Activated naive CD8-positive, alpha-beta T cell treated with anti-CD3 and anti-CD28 coated beads, Interleukin-2, amount 10 ng/mL, durations not matched to agents 7 days and 5 days (primary cell): ENCODE results near the gene GUCA1C. TPM values are rescaled to one million over a fixed set of nuclear protein-coding genes. Genes with fewer than 3 reads are reported as not detected.

Experiments used
- ATAC-seq: fragments of 150-1000 bp; cut with Tn5 transposase; one replicate; pipeline ENCODE4 v1.10.0; 2021; ENCODE audit warnings: low read depth, moderate library complexity
- POLR2A ChIA-PET: fragments of 350-600 bp; sonication (Branson Sonifier 250); formaldehyde crosslinking; loops from one replicate; lab custom pipeline; 2021; ENCODE audit warnings: antibody characterized with exemption; lab: Charles Lee
- DNase-seq: peaks from one replicate; pipeline ENCODE4 v3.0.0; 2021
- H3K27ac Mint-ChIP-seq: one replicate; pipeline ENCODE4 v1.8.0; 2022; ENCODE audit warnings: mild to moderate bottlenecking, mixed read lengths
- H3K27me3 Mint-ChIP-seq: one replicate; pipeline ENCODE4 v1.8.0; 2022; ENCODE audit warnings: mild to moderate bottlenecking, moderate library complexity, mixed read lengths
- H3K36me3 Mint-ChIP-seq: one replicate; pipeline ENCODE4 v1.8.0; 2021; ENCODE audit warnings: mild to moderate bottlenecking, mixed read lengths
- H3K4me1 Mint-ChIP-seq: one replicate; pipeline ENCODE4 v1.8.0; 2021; ENCODE audit warnings: mixed read lengths
- H3K4me3 Mint-ChIP-seq: one replicate; pipeline ENCODE4 v1.8.0; 2022; ENCODE audit warnings: mild to moderate bottlenecking, moderate library complexity, mixed read lengths
- H3K9me3 Mint-ChIP-seq: one replicate; pipeline ENCODE4 v1.8.0; 2021; ENCODE audit warnings: mixed read lengths
- total RNA-seq, 2 experiments: library from RNA; stranded (reverse); gene quantifications; one replicate each; pipeline ENCODE4 v1.2.3, GENCODE V29; 2021

GUCA1C gene
- total RNA-seq, 2 experiments from 2014 or later, result not detected

DNA sequence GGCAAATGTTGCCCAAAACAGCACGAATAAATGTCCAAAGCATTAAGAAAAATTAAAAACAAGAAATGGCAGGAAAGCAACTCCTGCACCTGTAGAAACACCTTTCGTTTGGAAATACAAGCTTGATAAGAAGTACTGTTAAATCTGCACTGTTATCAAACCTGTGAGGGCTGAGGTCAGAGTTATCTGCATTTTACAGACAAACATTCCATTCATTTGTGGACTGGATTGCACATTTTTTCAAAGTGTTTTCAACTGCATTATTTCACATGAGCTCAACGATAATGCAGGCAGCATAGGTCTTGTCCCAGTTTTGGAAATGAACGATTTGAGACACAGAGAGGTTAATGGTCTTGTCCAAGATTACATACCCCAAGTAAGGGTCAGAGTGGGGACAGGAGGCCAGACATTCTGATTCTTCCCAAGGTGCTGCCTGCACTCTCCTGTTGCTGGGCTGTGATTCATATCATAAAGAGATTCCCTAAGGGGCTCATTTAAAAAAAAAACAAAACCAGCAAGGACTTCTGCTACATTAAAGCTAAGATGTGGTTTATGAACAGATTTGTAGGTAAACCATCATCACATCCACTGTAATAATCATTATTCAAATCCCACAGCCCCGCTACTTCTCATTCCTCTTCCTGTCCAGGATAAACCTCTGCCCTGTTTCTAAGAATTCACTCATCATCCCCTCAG lies 13.0 kb downstream of the GUCA1C start:
- H3K36me3 Mint-ChIP-seq, result no peaks in the 10 kb centered on the region
- no peak overlapping the region for H3K4me3 Mint-ChIP-seq

GRCh38 chr3:108940166-108940565 lies 13.5 kb downstream of the GUCA1C start:
- Mint-ChIP-seq H3K27me3 (peaks cover 4% of the 10 kb centered on the region), H3K36me3 (no peaks in the 10 kb centered on the region), H3K4me3 (no peak overlapping the region), H3K9me3 (no peaks in the 10 kb centered on the region), H3K4me1 (no peaks in the 10 kb centered on the region), H3K27ac (no peak overlapping the region)
- no peak for ATAC-seq
- POLR2A ChIA-PET, result no interaction called here
- no peak for DNase-seq

More for the DNA sequence above, 13.0 kb downstream of the GUCA1C start:
- POLR2A ChIA-PET, result no interaction called here
- Mint-ChIP-seq H3K27ac (no peak overlapping the region), H3K27me3 (peaks cover 4% of the 10 kb centered on the region), H3K9me3 (no peaks in the 10 kb centered on the region), H3K4me1 (no peaks in the 10 kb centered on the region)
- no peak for DNase-seq
- ATAC-seq, result no peak

GRCh38 chr3:108936924-108937689 lies 16.6 kb downstream of the GUCA1C start:
- ATAC-seq (no peak), DNase-seq (no peak)
- no peak overlapping the region for H3K4me3 Mint-ChIP-seq
- H3K4me1 Mint-ChIP-seq, result no peaks in the 10 kb centered on the region
- POLR2A ChIA-PET, result no interaction called here
- no peaks in the 10 kb centered on the region for H3K36me3 Mint-ChIP-seq
- H3K9me3 Mint-ChIP-seq, result peaks cover 5% of the 10 kb centered on the region
- no peak overlapping the region for H3K27ac Mint-ChIP-seq
- no peaks in the 10 kb centered on the region for H3K27me3 Mint-ChIP-seq

GRCh38 chr3:108931035-108931434 lies 22.6 kb downstream of the GUCA1C start:
- no peak for ATAC-seq
- DNase-seq, result no peak
- POLR2A ChIA-PET, result no interaction called here
- H3K27me3 Mint-ChIP-seq, result peaks cover 9% of the 10 kb centered on the region
- H3K4me3 Mint-ChIP-seq, result no peak overlapping the region
- no peak overlapping the region for H3K27ac Mint-ChIP-seq
- no peaks in the 10 kb centered on the region for H3K4me1 Mint-ChIP-seq
- H3K9me3 Mint-ChIP-seq, result peaks cover 11% of the 10 kb centered on the region
- no peaks in the 10 kb centered on the region for H3K36me3 Mint-ChIP-seq

DNA sequence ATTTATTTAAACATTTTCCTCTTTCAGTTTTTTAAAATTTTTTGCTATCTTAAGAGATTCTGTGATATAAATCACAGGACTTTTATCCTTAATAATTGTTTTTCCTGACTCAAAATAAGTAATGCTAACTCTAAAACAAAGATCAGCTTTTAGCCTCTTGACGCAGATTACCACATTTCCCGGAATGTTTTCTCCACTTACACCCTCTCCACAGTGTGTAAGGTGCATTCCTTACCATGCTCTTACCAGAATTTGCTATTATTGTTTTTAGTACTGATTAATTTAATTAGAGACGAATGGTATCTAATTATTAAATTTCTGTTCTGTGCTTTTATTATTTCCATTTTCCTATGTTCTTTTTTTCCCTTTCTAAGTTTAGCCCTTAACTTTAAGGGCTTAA lies 34.8 kb downstream of the GUCA1C start:
- POLR2A ChIA-PET, result no interaction called here
- DNase-seq (no peak), ATAC-seq (no peak)
- no peaks in the 10 kb centered on the region for H3K9me3 Mint-ChIP-seq
- no peak overlapping the region for H3K27ac Mint-ChIP-seq
- peaks cover 29% of the 10 kb centered on the region for H3K27me3 Mint-ChIP-seq
- H3K36me3 Mint-ChIP-seq, result no peaks in the 10 kb centered on the region
- peaks cover 10% of the 10 kb centered on the region for H3K4me1 Mint-ChIP-seq
- H3K4me3 Mint-ChIP-seq, result no peak overlapping the region

DNA sequence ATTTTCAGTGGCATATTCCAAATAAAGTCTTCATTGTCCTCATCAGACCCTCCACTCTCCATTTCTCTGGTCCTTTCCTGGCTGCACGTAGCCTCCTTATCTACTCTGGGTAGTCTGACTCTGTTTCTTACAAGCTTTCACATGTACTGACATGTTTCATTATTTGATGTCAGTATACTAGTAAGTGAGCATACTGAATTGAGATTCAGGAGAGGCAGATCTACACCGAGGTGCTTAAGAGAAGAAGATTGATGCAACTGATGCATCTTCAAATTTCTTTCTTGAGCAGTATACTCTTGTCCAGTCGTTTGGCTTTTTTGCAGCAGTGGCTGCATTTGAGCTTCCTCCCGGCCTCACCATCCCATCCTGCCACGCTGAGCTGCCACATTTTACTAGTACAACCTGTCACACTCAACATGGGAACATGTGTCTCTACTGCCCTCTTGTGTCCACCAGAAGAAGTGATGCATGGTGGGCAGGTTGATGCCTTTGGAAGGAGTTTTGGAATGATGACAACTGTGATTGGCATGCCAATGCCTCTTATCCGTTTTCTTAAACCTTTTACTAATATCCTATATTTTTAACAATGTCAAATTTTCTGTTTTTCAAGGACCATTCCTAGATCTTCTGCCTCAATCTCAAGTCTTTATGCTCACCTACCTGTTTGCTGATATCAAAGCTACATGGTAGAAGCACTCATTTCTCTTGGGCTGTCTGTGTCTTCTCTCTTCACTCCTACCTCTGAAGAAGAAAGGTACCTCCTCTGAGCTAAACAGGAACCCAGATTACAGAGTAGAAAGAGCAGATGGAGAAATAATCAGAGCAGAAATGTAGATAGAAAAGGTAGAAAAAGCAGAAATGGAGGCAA lies 38.7 kb downstream of the GUCA1C start:
- DNase-seq (peak; percentile 50), ATAC-seq (peak; percentile 93)
- H3K27ac Mint-ChIP-seq, result peak overlapping the region; percentile 17
- H3K36me3 Mint-ChIP-seq, result no peaks in the 10 kb centered on the region
- peak overlapping the region; percentile 40 for H3K4me3 Mint-ChIP-seq
- H3K9me3 Mint-ChIP-seq, result no peaks in the 10 kb centered on the region
- H3K27me3 Mint-ChIP-seq, result peaks cover 20% of the 10 kb centered on the region
- H3K4me1 Mint-ChIP-seq, result peaks cover 14% of the 10 kb centered on the region
- POLR2A ChIA-PET, result interaction anchor here (0.8 to 1.9 kb wide), 3 partner anchors 93 to 253 kb away, joined by 3 to 4 read pairs (median 4); no protein-coding TSS in a partner anchor

- H3K27ac Mint-ChIP-seq, result no peak overlapping the region
- peaks cover 12% of the 10 kb centered on the region for H3K27me3 Mint-ChIP-seq
- POLR2A ChIA-PET, result no interaction called here
- DNase-seq (no peak), ATAC-seq (no peak)
- H3K4me3 Mint-ChIP-seq, result no peak overlapping the region
- no peaks in the 10 kb centered on the region for H3K9me3 Mint-ChIP-seq
- H3K36me3 Mint-ChIP-seq, result no peaks in the 10 kb centered on the region
- peaks cover 12% of the 10 kb centered on the region for H3K4me1 Mint-ChIP-seq
These were observed 43.9 kb downstream of the GUCA1C start for GRCh38 chr3:108909799-108910198.

- DNase-seq (no peak), ATAC-seq (no peak)
- Mint-ChIP-seq H3K9me3 (peaks cover 5% of the 10 kb centered on the region), H3K4me3 (no peak overlapping the region), H3K36me3 (peaks cover 2% of the 10 kb centered on the region), H3K27ac (no peak overlapping the region), H3K27me3 (peaks cover 12% of the 10 kb centered on the region), H3K4me1 (peaks cover 4% of the 10 kb centered on the region)
- POLR2A ChIA-PET, result no interaction called here
These were observed 46.5 kb downstream of the GUCA1C start for GRCh38 chr3:108907194-108907593.

DNA sequence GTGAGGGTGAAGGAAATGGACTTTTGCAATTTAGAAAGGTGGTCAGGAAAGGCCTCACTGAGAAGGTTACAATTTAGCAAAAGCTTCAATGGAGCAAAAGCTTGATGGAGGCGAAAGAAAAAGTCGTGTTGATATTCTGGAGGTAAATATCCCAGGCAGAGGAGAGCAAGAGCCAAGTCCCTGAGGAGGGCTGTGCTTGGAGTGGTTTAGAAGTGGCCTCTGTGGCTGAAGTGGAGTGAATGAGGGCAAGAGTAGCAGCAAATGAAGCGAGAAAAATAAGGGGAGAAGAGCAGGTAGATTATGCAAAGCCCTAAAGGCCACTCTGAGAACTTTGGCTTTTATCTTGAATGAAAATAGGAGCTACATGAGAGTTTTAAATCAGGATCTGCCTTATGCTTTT lies 54.1 kb downstream of the GUCA1C start:
- DNase-seq (no peak), ATAC-seq (no peak)
- no peak overlapping the region for H3K27ac Mint-ChIP-seq
- POLR2A ChIA-PET, result no interaction called here
- peaks cover 12% of the 10 kb centered on the region for H3K4me1 Mint-ChIP-seq
- no peak overlapping the region for H3K4me3 Mint-ChIP-seq
- peaks cover 6% of the 10 kb centered on the region for H3K36me3 Mint-ChIP-seq
- no peaks in the 10 kb centered on the region for H3K27me3 Mint-ChIP-seq
- H3K9me3 Mint-ChIP-seq, result peaks cover 6% of the 10 kb centered on the region

GRCh38 chr3:108897883-108898282 lies 55.8 kb downstream of the GUCA1C start:
- POLR2A ChIA-PET, result interaction anchor here (1.1 to 1.2 kb wide), 2 partner anchors 11 to 14 kb away, joined by 3 to 8 read pairs; no protein-coding TSS in a partner anchor
- H3K36me3 Mint-ChIP-seq, result peaks cover 6% of the 10 kb centered on the region
- H3K9me3 Mint-ChIP-seq, result peaks cover 4% of the 10 kb centered on the region
- DNase-seq (no peak), ATAC-seq (peak; percentile 75)
- no peaks in the 10 kb centered on the region for H3K27me3 Mint-ChIP-seq
- peak overlapping the region; percentile 70 for H3K27ac Mint-ChIP-seq
- H3K4me3 Mint-ChIP-seq, result peak overlapping the region; percentile 23
- peaks cover 13% of the 10 kb centered on the region for H3K4me1 Mint-ChIP-seq

DNA sequence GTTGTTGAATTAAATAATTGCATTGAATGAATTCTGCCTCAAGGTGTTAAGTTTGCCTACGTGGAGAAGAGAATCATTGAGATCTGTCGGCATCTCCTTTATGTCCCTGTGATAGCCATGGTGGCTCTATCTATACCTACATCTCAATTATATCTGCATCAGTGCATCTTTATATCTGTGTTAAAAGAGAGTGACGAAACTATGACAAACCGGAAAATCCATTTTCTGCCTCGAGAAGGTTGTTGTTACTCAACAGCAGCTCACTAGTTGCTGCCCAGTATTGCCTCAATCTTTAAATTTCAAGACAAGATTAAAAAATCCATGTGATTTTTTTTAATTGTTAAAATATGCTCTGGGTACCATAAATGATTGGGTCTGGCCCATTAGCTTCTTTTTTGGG lies 58.7 kb downstream of the GUCA1C start:
- ATAC-seq, result no peak
- POLR2A ChIA-PET, result no interaction called here
- no peak for DNase-seq
- Mint-ChIP-seq H3K27ac (no peak overlapping the region), H3K9me3 (peaks cover 1% of the 10 kb centered on the region), H3K27me3 (no peaks in the 10 kb centered on the region), H3K36me3 (peaks cover under 1% of the 10 kb centered on the region), H3K4me3 (no peak overlapping the region), H3K4me1 (peaks cover 10% of the 10 kb centered on the region)

GRCh38 chr3:108891833-108892232 lies 61.8 kb downstream of the GUCA1C start:
- POLR2A ChIA-PET, result no interaction called here
- Mint-ChIP-seq H3K9me3 (peaks cover 1% of the 10 kb centered on the region), H3K36me3 (no peaks in the 10 kb centered on the region), H3K4me3 (no peak overlapping the region), H3K4me1 (peaks cover 2% of the 10 kb centered on the region), H3K27me3 (no peaks in the 10 kb centered on the region), H3K27ac (no peak overlapping the region)
- DNase-seq (no peak), ATAC-seq (no peak)

GRCh38 chr3:108887777-108888176 lies 65.9 kb downstream of the GUCA1C start:
- H3K36me3 Mint-ChIP-seq, result no peaks in the 10 kb centered on the region
- POLR2A ChIA-PET, result no interaction called here

More at GRCh38 chr3:108887777-108888176, 65.9 kb downstream of the GUCA1C start:
- Mint-ChIP-seq H3K4me1 (peaks cover 9% of the 10 kb centered on the region), H3K27me3 (no peaks in the 10 kb centered on the region), H3K4me3 (no peak overlapping the region), H3K27ac (no peak overlapping the region), H3K9me3 (no peaks in the 10 kb centered on the region)
- no peak for ATAC-seq
- DNase-seq, result no peak
